Astrocyte of the spinal cord (primary cell): ENCODE measurements around the gene RASGRP3.

Source experiments
- DNase-seq: peaks from one replicate; pipeline ENCODE4 v3.0.0; 2011; ENCODE audit warnings: low read depth, low spot score
- H3K4me3 ChIP-seq: 2 replicates; pipeline ENCODE4 v1.5.1; 2011; ENCODE audit warnings: low read depth, mild to moderate bottlenecking, low read length, moderate library complexity
- in situ Hi-C: cut with HindIII; loops from 2 replicates; pipeline ENCODE4 v1.10.0; 2017; ENCODE audit warnings: low sequenced_read_pairs
- TF ChIP-seq, protein P1 (sequence below): IDR thresholded peaks from 2 replicates; pipeline ENCODE4 v1.5.1; 2012; ENCODE audit warnings: low read depth, mild to moderate bottlenecking, low read length, inconsistent platforms

The RASGRP3 gene

DNA sequence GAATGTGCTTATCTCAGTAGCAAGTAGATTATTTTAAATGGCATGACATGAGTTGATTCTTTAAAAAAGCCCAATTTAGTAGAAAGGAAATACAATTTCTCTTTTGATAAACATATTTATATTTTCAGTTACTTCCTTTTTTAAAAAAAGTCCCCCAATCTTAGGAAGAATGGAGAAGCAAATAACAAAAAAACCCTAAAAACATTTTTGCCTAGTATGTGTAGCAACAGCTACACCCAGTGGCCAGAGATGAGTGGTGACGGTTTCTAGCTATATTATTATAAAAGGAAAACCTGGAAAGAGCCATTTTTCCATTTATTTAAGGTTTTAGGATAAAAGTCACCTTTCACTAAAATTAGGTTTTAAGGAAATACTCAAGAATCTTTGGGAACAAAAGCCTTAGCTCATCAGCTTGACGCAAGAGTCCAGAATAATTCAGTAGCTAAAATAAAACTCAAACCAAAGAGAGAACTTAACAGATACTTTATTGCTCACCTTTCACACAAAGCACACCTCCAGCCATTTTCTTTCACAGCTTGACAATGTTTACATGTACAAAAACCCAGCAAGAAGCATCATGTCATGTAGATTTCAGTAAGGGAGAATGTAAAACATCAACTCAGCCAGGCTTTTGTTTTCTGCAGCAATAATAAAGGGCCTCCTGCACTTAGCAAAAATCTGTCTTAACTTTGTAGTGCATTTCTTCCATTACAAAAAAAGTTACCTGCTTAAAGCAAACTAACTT is 106.9 kb downstream of the RASGRP3 start:
- H3K4me3 ChIP-seq, result no peak overlapping the region
- peak; percentile 62 for DNase-seq
- TF ChIP-seq, protein P1, sequence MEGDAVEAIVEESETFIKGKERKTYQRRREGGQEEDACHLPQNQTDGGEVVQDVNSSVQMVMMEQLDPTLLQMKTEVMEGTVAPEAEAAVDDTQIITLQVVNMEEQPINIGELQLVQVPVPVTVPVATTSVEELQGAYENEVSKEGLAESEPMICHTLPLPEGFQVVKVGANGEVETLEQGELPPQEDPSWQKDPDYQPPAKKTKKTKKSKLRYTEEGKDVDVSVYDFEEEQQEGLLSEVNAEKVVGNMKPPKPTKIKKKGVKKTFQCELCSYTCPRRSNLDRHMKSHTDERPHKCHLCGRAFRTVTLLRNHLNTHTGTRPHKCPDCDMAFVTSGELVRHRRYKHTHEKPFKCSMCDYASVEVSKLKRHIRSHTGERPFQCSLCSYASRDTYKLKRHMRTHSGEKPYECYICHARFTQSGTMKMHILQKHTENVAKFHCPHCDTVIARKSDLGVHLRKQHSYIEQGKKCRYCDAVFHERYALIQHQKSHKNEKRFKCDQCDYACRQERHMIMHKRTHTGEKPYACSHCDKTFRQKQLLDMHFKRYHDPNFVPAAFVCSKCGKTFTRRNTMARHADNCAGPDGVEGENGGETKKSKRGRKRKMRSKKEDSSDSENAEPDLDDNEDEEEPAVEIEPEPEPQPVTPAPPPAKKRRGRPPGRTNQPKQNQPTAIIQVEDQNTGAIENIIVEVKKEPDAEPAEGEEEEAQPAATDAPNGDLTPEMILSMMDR, result peak; percentile 83
- in situ Hi-C loops, result no loop called here

DNA sequence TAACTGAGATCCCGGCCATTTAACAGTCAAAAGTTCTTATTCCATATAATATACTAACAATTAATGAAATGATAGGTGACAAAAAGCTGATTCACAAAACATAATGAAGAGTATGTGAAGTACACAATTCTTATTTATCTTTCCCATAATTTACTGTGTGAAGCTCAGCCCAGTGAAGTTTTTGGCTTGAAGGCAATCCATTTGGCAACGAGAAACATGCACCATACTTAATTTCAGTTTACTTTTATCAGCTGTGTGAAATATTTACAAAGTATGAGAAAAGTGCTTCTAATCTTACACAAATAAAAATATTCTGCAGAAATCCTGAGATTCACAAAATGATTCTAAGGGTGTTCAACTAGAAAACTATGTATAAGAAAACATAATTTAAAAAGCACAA is 110.3 kb downstream of the RASGRP3 start:
- no peak for DNase-seq
- H3K4me3 ChIP-seq, result no peak overlapping the region
- in situ Hi-C loops, result no loop called here
- TF ChIP-seq, protein P1, result no peak

DNA sequence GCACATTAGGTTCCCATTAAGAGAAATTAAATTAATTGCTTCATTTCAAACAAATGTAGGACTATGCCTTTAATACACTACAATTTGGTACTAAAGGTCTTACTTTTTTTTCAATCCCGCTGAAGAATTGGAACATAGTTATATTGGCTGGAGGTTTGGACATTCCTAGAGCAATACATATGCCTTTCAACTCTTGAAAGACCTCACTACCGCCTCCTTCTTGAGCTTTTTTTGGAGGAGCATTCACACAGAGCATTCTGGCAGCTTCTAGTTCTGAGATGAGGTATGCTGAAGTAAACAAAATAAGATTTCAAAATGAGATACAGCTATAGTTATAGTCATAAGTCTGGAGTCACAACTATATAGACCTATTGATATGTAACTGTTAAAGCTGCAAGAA is 111.8 kb downstream of the RASGRP3 start:
- in situ Hi-C loops, result no loop called here
- TF ChIP-seq, protein P1, result no peak
- DNase-seq, result no peak
- H3K4me3 ChIP-seq, result no peak overlapping the region

DNA sequence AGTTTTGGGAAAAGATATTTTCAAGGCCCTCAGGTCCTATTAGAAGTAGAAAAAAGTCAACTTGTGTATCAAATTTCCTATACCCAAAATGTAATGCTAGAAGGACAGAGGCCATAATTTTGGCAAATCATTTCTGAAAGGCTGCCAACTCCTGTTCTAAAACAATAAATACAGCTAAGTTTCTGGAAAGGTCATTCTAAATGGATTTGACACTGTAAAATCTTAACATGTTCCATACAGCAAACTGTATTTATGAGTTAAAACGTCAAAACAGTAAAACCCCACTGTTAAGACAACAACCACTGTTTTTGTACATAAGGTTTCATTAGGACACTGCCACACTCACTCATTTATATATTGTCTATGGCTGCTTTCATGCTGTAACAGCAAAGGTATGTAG is 113.0 kb downstream of the RASGRP3 start:
- H3K4me3 ChIP-seq, result no peak overlapping the region
- TF ChIP-seq, protein P1, result no peak
- in situ Hi-C loops, result no loop called here
- peak; percentile 16 for DNase-seq

DNA sequence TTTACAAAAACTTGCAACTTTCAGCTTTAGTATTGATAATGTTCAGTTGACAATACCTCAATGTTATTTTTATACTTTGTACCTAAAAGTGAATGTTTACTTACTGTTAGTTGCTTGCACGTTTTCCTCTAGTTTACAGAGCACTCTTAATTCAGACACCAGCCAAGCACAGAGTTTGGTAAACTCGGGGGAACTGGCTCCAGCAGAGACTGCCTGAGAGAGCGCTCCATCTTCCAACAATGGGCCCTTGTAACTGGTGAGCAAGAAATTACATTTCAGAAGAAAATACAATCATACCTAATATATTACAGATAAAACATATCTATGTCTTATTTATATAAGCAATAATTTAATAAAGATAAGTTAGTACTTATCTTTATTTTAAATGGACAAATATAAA is 118.9 kb downstream of the RASGRP3 start:
- H3K4me3 ChIP-seq, result no peak overlapping the region
- TF ChIP-seq, protein P1, result no peak
- no peak for DNase-seq
- in situ Hi-C loops, result no loop called here

DNA sequence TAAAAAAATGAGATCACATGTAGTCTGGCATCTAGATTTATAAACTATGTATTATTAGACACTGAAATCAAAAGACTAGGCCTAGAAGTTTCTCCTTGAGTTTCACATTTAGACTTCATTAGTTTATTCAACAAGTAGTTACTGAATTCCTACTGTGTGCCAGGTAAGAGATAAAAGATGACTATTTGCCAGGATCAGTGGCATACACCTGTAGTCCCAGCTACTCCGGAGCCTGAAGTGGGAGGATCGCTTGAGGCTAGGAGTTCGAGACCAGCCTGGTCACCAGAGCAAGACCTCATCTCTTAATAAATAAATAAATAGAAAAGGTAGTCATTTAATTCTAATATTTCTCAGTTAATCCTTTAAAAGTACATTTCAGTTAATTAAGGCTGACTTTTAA is 120.6 kb downstream of the RASGRP3 start:
- TF ChIP-seq, protein P1, result no peak
- no peak overlapping the region for H3K4me3 ChIP-seq
- DNase-seq, result no peak
- in situ Hi-C loops, result no loop called here
